ENCODE results near the gene ST3GAL6. TPM values are rescaled to one million over a fixed set of nuclear protein-coding genes. Genes with fewer than 3 reads are reported as not detected.
A peak's percentile ranks its signal among the peaks of the same experiment; 100 is the strongest.

The ST3GAL6 gene
- total RNA-seq, 1 donor from 2014 or later = 2.9 TPM

DNA sequence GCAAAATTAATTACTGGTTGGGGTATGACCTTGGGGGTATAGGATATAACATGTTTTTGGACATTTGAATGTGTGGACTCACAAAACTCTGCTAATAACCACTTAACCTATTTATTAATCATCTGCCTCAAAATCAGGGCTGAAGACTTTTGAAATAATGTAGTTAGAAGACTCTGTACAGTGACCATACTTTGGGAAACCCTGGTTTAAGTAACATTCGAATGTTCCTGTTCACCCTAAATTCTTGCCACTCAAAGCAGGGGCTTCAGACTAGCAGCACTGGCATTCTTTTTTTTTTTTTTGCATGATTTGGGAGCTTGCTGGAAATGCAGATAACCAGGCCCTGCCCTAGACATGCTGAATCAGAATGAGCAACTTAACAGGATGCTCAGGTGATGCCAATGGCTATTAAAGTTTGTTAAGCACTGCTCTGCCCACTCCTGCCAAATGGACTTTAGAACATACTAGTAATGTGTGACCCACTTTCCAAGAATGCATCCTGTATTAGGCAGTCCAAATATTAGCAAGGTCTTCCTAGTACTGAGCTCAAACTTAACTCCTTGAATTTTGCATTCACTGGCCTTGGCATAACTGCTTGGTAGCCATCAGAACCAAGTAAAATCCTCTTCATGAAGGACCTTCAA, 12.7 kb upstream of the ST3GAL6 start:
- TF ChIP-seq, protein P1, sequence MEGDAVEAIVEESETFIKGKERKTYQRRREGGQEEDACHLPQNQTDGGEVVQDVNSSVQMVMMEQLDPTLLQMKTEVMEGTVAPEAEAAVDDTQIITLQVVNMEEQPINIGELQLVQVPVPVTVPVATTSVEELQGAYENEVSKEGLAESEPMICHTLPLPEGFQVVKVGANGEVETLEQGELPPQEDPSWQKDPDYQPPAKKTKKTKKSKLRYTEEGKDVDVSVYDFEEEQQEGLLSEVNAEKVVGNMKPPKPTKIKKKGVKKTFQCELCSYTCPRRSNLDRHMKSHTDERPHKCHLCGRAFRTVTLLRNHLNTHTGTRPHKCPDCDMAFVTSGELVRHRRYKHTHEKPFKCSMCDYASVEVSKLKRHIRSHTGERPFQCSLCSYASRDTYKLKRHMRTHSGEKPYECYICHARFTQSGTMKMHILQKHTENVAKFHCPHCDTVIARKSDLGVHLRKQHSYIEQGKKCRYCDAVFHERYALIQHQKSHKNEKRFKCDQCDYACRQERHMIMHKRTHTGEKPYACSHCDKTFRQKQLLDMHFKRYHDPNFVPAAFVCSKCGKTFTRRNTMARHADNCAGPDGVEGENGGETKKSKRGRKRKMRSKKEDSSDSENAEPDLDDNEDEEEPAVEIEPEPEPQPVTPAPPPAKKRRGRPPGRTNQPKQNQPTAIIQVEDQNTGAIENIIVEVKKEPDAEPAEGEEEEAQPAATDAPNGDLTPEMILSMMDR (IDR thresholded peaks at IDR 0.05; ENCODE audit: insufficient read depth, low read length, severe bottlenecking) = no peak
- Histone ChIP-seq H3K36me3 (ENCODE audit: control insufficient read depth, insufficient read depth, low read length) (no peaks in the 10 kb centered on the region), H3K27me3 (ENCODE audit: control insufficient read depth, insufficient read depth, low read length) (no peaks in the 10 kb centered on the region), H3K4me3 (ENCODE audit: low read depth, low read length) (no peak overlapping the region)
- no peak for FAIRE-seq
- peak; percentile 34 for DNase-seq (ENCODE audit: low read depth)

DNA sequence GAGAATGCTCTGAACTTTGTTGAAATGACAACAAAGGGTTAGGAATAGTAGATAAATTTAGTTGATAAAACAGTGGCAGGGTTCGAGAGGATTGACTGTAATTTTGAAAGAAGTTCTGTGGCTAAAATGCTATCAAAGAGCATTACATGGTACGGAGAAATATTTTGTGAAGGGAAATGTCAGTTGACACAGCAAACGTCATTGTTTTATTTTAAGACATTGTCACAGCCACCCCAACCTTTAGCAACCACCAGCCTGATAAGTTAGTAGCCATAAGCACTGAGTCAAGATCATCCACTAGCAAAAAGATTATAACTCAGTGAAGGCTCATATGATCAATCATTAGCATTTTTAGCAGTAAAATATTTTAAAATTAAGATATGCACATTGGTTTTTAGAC, 8.7 kb upstream of the ST3GAL6 start:
- TF ChIP-seq, protein P1 (IDR thresholded peaks at IDR 0.05; ENCODE audit: insufficient read depth, low read length, severe bottlenecking) = no peak
- Histone ChIP-seq H3K36me3 (ENCODE audit: control insufficient read depth, insufficient read depth, low read length) (no peaks in the 10 kb centered on the region), H3K4me3 (ENCODE audit: low read depth, low read length) (no peak overlapping the region), H3K27me3 (ENCODE audit: control insufficient read depth, insufficient read depth, low read length) (no peaks in the 10 kb centered on the region)
- DNase-seq (ENCODE audit: low read depth) = no peak
- FAIRE-seq = no peak

DNA sequence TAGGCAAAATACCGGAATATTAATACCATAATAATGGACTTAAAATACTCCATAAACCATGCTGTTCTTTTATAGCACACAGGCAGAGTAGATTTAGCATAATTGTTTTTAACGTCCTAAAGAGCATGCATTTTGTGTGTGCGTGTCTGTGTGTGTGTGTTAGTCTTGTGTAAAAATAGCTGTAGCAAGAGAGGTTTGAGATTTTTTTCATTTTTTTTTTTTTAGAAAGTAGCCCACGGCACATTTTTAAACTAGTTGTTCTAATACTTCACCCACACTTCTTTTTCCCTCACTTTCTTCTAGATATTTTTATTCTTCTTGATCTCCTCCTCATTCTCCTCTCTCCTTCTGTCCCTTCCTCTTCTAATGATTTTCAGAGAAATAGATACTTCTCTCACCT, 7.5 kb upstream of the ST3GAL6 start:
- TF ChIP-seq, protein P1 (IDR thresholded peaks at IDR 0.05; ENCODE audit: insufficient read depth, low read length, severe bottlenecking) = no peak
- no peaks in the 10 kb centered on the region for H3K27me3 ChIP-seq (ENCODE audit: control insufficient read depth, insufficient read depth, low read length)
- no peak for DNase-seq (ENCODE audit: low read depth)
- FAIRE-seq = no peak
- no peaks in the 10 kb centered on the region for H3K36me3 ChIP-seq (ENCODE audit: control insufficient read depth, insufficient read depth, low read length)
- no peak overlapping the region for H3K4me3 ChIP-seq (ENCODE audit: low read depth, low read length)

DNA sequence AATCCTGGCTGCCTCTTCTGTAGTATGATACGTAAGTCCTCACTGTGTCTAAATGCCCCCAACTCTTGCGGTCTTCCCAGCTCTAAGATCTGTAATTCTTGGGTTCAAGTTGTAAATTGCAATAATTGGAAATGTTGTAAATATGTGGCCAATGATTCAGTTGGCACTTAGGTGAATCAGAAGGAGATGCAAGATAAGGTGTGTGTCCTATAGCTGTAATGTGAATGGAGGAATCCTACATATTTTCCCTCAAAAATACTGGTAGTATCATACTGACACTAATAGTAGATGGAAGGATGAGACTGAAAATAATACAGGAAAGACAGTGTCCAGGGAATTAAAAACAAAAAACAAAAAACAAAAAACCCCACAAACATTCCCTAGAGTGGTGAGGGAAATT, 3.5 kb upstream of the ST3GAL6 start:
- H3K4me3 ChIP-seq (ENCODE audit: low read depth, low read length) = no peak overlapping the region
- no peak for DNase-seq (ENCODE audit: low read depth)
- FAIRE-seq = no peak
- H3K27me3 ChIP-seq (ENCODE audit: control insufficient read depth, insufficient read depth, low read length) = no peaks in the 10 kb centered on the region
- TF ChIP-seq, protein P1 (IDR thresholded peaks at IDR 0.05; ENCODE audit: insufficient read depth, low read length, severe bottlenecking) = no peak
- no peaks in the 10 kb centered on the region for H3K36me3 ChIP-seq (ENCODE audit: control insufficient read depth, insufficient read depth, low read length)

DNA sequence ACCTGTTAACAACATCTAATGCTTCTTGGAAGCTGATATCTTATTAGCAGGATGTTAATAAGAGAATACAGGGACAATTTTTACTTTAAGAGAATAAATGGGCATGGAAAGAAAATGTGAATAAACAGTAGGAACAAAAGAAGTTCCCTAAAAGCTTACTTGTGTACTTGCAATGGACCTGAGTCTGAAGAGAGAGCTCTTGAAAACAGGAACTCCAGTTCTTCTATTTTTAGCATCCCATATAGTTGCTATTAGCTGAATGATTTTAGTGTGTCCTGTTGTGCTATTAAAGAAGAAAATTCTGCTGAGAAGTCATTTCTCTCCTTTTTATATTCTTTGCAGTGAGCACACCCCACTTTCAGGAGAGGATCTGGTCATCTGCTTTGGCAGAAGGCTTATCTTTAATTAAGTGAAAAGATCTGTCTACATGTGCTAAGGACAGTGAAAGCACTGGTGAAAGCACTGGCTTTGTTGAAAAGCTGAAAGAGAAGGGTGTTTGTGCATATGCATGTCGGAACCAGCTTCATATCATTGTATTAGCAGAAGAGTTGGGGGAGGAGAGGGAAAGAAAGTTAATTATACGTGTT, 1.4 kb upstream of the ST3GAL6 start:
- no peak for DNase-seq (ENCODE audit: low read depth)
- TF ChIP-seq, protein P1 (IDR thresholded peaks at IDR 0.05; ENCODE audit: insufficient read depth, low read length, severe bottlenecking) = no peak
- no peaks in the 10 kb centered on the region for H3K36me3 ChIP-seq (ENCODE audit: control insufficient read depth, insufficient read depth, low read length)
- no peak overlapping the region for H3K4me3 ChIP-seq (ENCODE audit: low read depth, low read length)
- H3K27me3 ChIP-seq (ENCODE audit: control insufficient read depth, insufficient read depth, low read length) = no peaks in the 10 kb centered on the region
- FAIRE-seq = no peak
